ENCODE results near the gene KLHDC4. TPM values are rescaled to one million over a fixed set of nuclear protein-coding genes. Genes with fewer than 3 reads are reported as not detected.

The KLHDC4 gene
- total RNA-seq, 1 experiment from 2014 or later: 117 TPM

DNA sequence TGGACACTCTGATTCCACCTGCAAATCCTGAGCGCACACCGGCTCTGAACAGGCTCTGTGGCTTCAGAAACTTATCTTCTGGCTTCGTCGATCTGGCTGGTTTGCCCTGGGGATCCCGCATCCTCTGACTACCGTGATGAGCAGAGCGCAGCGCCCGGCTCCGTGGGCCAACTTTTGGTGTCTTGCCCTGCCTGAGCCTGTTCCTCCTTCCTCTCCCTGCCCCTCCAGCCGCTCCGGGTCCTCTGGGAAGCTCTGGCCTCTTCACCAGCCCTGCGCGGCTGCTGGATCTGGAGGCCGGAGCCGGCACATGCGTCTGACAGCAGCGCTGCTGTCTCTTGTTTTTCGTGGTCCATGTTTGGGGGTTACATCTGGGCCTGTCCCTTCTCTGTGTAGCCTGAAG, 97.8 kb downstream of the KLHDC4 start:
- Mint-ChIP-seq H3K4me3 (ENCODE audit: unreplicated experiment) (no peak overlapping the region), H3K27ac (ENCODE audit: unreplicated experiment) (no peak overlapping the region), H3K36me3 (ENCODE audit: insufficient read depth, unreplicated experiment) (no peaks in the 10 kb centered on the region), H3K4me1 (ENCODE audit: low read depth, unreplicated experiment) (no peaks in the 10 kb centered on the region), H3K27me3 (ENCODE audit: insufficient read depth, unreplicated experiment) (peaks cover 7% of the 10 kb centered on the region), H3K9me3 (ENCODE audit: unreplicated experiment) (no peaks in the 10 kb centered on the region)
- intact Hi-C loops (cut with micrococcal nuclease; ENCODE audit: unreplicated experiment): no loop called here
- Histone ChIP-seq H3K4me1 (no peaks in the 10 kb centered on the region), H3K4me3 (ENCODE audit: low read depth, low read length) (no peak overlapping the region), H3K9me3 (no peaks in the 10 kb centered on the region), H3K36me3 (ENCODE audit: control insufficient read depth, insufficient read depth, low read length) (no peaks in the 10 kb centered on the region), H3K27me3 (replicated peaks; ENCODE audit: control insufficient read depth, insufficient read depth, low read length) (no peaks in the 10 kb centered on the region)
- no peak for DNase-seq
- no TSS peak for BruUV-seq (replicated peaks)
- CTCF ChIA-PET: no interaction called here
- TF ChIP-seq, protein P1, sequence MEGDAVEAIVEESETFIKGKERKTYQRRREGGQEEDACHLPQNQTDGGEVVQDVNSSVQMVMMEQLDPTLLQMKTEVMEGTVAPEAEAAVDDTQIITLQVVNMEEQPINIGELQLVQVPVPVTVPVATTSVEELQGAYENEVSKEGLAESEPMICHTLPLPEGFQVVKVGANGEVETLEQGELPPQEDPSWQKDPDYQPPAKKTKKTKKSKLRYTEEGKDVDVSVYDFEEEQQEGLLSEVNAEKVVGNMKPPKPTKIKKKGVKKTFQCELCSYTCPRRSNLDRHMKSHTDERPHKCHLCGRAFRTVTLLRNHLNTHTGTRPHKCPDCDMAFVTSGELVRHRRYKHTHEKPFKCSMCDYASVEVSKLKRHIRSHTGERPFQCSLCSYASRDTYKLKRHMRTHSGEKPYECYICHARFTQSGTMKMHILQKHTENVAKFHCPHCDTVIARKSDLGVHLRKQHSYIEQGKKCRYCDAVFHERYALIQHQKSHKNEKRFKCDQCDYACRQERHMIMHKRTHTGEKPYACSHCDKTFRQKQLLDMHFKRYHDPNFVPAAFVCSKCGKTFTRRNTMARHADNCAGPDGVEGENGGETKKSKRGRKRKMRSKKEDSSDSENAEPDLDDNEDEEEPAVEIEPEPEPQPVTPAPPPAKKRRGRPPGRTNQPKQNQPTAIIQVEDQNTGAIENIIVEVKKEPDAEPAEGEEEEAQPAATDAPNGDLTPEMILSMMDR (IDR thresholded peaks at IDR 0.05; ENCODE audit: insufficient read depth in 1 of 2, low read depth in 1 of 2, low read length in 1 of 2, severe bottlenecking in 1 of 2, unreplicated experiment in 1 of 2): no peak
- POLR2A ChIA-PET: no interaction called here

DNA sequence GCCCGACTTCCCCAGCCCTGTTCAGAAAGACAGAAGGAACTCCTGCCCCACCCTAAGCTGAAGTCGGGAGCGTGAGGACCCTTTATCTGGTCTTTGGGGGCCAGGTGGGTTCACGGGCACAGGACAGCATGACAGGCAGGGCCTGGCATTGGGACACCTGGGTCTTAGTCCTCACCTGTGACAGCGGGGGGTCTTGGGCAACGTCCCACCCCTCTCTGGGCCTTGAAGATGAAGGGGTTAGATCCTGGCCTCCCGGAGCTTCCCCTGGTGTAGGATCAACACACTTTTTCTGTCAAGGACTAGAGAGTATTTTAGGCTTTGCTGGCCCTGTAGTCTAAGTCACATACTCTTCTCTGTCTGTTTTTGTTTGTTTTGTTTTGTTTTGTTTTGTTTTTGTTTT, 98.3 kb downstream of the KLHDC4 start:
- H3K27me3 ChIP-seq (replicated peaks; ENCODE audit: control insufficient read depth, insufficient read depth, low read length): no peaks in the 10 kb centered on the region
- ChIA-PET CTCF (interaction anchor here (0.8 kb wide), 1 partner anchor 35 kb away, joined by 3 read pairs; no protein-coding TSS in a partner anchor), POLR2A (no interaction called here)
- H3K4me1 ChIP-seq: no peaks in the 10 kb centered on the region
- H3K4me3 Mint-ChIP-seq (ENCODE audit: unreplicated experiment): no peak overlapping the region
- BruUV-seq (replicated peaks): no TSS peak
- no peaks in the 10 kb centered on the region for H3K36me3 Mint-ChIP-seq (ENCODE audit: insufficient read depth, unreplicated experiment)
- H3K9me3 Mint-ChIP-seq (ENCODE audit: unreplicated experiment): no peaks in the 10 kb centered on the region
- intact Hi-C loops (cut with micrococcal nuclease; ENCODE audit: unreplicated experiment): no loop called here
- DNase-seq: no peak
- TF ChIP-seq, protein P1 (IDR thresholded peaks at IDR 0.05; ENCODE audit: insufficient read depth in 1 of 2, low read depth in 1 of 2, low read length in 1 of 2, severe bottlenecking in 1 of 2, unreplicated experiment in 1 of 2): no peak
- H3K9me3 ChIP-seq: no peaks in the 10 kb centered on the region
- no peaks in the 10 kb centered on the region for H3K4me1 Mint-ChIP-seq (ENCODE audit: low read depth, unreplicated experiment)
- no peak overlapping the region for H3K4me3 ChIP-seq (ENCODE audit: low read depth, low read length)
- H3K27me3 Mint-ChIP-seq (ENCODE audit: insufficient read depth, unreplicated experiment): peaks cover 9% of the 10 kb centered on the region
- H3K36me3 ChIP-seq (ENCODE audit: control insufficient read depth, insufficient read depth, low read length): no peaks in the 10 kb centered on the region
- no peak overlapping the region for H3K27ac Mint-ChIP-seq (ENCODE audit: unreplicated experiment)

DNA sequence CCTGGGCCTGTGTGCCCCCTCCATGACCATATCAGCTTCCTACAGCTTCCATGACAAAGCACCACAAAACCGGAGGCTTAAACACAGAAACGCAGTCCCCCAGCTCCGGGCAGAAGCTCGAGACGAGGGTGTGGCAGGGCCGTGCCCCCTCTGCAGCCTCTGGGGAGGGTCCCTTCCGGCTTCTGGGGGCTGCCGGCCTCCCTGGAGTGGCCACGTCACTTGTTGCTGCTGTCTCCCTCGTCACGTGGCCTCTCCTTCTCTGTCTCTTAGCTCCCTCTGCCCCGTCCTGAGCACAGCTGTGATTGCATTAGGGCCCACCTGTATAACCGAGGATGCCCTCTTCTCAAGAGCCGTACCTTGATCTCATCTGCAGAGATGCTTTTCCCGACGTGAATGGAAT, 98.9 kb downstream of the KLHDC4 start:
- no peaks in the 10 kb centered on the region for H3K4me1 Mint-ChIP-seq (ENCODE audit: low read depth, unreplicated experiment)

More for the DNA sequence above, 98.9 kb downstream of the KLHDC4 start:
- no TSS peak for BruUV-seq (replicated peaks)
- no peaks in the 10 kb centered on the region for H3K36me3 ChIP-seq (ENCODE audit: control insufficient read depth, insufficient read depth, low read length)
- Mint-ChIP-seq H3K27me3 (ENCODE audit: insufficient read depth, unreplicated experiment) (peaks cover 9% of the 10 kb centered on the region), H3K27ac (ENCODE audit: unreplicated experiment) (no peak overlapping the region), H3K9me3 (ENCODE audit: unreplicated experiment) (no peaks in the 10 kb centered on the region), H3K4me3 (ENCODE audit: unreplicated experiment) (no peak overlapping the region), H3K36me3 (ENCODE audit: insufficient read depth, unreplicated experiment) (no peaks in the 10 kb centered on the region)
- TF ChIP-seq, protein P1 (IDR thresholded peaks at IDR 0.05; ENCODE audit: insufficient read depth in 1 of 2, low read depth in 1 of 2, low read length in 1 of 2, severe bottlenecking in 1 of 2, unreplicated experiment in 1 of 2): no peak
- H3K9me3 ChIP-seq: no peaks in the 10 kb centered on the region
- H3K27me3 ChIP-seq (replicated peaks; ENCODE audit: control insufficient read depth, insufficient read depth, low read length): no peaks in the 10 kb centered on the region
- H3K4me1 ChIP-seq: no peaks in the 10 kb centered on the region
- CTCF ChIA-PET: interaction anchor here (0.8 kb wide), 1 partner anchor 36 kb away, joined by 3 read pairs; no protein-coding TSS in a partner anchor
- no peak overlapping the region for H3K4me3 ChIP-seq (ENCODE audit: low read depth, low read length)
- POLR2A ChIA-PET: no interaction called here
- DNase-seq: no peak
- intact Hi-C loops (cut with micrococcal nuclease; ENCODE audit: unreplicated experiment): no loop called here

Data from Caco-2 (cell line).